ENCODE measurements around the gene ZNF592. TPM values are rescaled to one million over a fixed set of nuclear protein-coding genes. Genes with fewer than 3 reads are reported as not detected.
"Not testable (repeated sequence)": the region's sequence is repeated elsewhere in the genome, so short reads cannot be mapped to it uniquely, and the experiment has no call there.

ZNF592 gene
- total and polyA plus RNA-seq, 2 experiments from 2014 or later: 14.4 to 17.6 TPM

DNA sequence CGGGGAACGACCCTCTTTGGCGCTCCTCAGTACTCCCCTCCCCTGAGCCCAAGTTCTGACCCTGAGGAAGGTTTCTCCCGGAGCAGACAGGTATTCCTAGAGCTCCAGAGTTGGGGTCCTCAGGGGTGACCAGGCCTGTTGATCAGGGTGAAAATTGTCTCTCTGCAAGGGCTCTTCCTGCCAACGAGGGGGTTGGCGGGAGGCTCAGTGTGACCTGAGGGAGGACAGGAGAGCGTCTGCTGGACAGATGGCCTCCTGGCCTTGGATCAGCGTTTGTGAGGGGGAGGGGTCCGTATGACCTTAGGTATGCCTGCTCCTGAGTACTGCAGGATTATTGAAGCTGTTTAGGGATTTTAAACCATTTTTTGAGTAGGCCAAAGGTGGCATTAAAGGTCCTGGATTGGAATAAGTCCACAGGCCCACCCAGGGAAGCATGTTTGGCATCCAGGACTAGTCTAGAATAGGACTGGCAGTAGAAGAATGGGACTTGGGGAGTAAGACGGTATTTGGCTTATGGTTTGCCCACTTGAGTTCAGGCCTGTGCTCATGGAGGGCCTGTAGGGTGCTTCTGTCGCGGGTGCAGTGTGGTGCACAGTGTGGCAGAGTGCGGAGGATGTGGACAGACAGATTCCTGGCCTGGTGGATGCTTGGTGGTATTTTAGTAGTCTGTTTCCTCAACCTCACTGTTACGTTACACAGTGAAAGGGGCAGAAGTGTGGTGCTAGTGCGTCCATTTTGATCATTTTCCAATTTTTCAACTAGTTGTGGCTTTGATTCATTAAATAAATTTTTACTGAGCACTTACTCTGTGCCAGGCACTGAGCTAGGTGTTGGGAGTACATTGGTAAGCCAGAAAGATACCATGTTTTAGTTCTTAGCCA is 959 bp downstream of the ZNF592 start:
- Histone ChIP-seq H3K4me1 (ENCODE audit: insufficient read depth) (peaks cover 47% of the 10 kb centered on the region), H4K20me1 (ENCODE audit: insufficient read depth, poor library complexity, severe bottlenecking) (peaks cover 54% of the 10 kb centered on the region)
- TF ChIP-seq EZH2phosphoT487 (IDR thresholded peaks at IDR 0.05; ENCODE audit: low read depth, severe bottlenecking, unreplicated experiment): no peak
- no peak for TF ChIP-seq EZH2 (IDR thresholded peaks at IDR 0.05; ENCODE audit: borderline replicate concordance)
- TF ChIP-seq, protein P1, sequence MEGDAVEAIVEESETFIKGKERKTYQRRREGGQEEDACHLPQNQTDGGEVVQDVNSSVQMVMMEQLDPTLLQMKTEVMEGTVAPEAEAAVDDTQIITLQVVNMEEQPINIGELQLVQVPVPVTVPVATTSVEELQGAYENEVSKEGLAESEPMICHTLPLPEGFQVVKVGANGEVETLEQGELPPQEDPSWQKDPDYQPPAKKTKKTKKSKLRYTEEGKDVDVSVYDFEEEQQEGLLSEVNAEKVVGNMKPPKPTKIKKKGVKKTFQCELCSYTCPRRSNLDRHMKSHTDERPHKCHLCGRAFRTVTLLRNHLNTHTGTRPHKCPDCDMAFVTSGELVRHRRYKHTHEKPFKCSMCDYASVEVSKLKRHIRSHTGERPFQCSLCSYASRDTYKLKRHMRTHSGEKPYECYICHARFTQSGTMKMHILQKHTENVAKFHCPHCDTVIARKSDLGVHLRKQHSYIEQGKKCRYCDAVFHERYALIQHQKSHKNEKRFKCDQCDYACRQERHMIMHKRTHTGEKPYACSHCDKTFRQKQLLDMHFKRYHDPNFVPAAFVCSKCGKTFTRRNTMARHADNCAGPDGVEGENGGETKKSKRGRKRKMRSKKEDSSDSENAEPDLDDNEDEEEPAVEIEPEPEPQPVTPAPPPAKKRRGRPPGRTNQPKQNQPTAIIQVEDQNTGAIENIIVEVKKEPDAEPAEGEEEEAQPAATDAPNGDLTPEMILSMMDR (IDR thresholded peaks at IDR 0.05; ENCODE audit: poor library complexity): no peak

DNA sequence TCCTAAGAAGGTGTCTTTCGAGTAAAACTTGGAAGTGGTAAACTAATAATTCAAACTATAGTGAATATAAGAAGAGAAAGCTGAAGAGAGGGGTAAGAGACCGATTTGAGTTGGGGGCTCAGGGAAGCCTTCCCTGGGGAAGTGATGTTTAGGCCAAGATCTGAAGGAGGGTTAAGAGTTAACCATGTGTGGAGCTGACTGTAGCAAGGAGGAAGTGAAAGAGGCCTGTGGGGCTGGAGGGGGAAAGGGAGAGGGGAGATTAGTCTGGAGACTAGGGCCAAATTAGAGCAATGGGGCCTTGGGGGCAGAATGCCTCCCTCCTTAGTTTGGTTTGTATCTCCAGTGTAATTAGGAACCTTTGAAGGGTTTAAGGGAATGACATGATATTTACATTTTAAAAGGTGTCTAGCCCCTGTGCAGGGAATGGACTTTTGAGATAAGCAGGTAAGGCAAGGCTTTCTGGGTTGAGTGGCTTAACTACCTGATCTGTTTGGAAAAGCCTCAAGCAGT is 2.2 kb downstream of the ZNF592 start:
- no peak overlapping the region for H2AFZ ChIP-seq
- no peak for DNase-seq (ENCODE audit: low spot score)

More for the DNA sequence above, 959 bp downstream of the ZNF592 start:
- H3K9me3 ChIP-seq (ENCODE audit: low read depth): no peaks in the 10 kb centered on the region
- 11% methylated on average over 15 of the region's 15 CpGs for WGBS (ENCODE audit: low lambda C conversion rate, missing lambda C conversion rate)
- H3K27me3 ChIP-seq: no peaks in the 10 kb centered on the region
- peak; percentile 55 for DNase-seq (ENCODE audit: low spot score)
- no peaks in the 10 kb centered on the region for H3K36me3 ChIP-seq (replicated peaks; ENCODE audit: insufficient read depth, low read depth)
- no peaks in the 10 kb centered on the region for H3K9me2 ChIP-seq (replicated peaks; ENCODE audit: insufficient read depth)
- H2AFZ ChIP-seq: peak overlapping the region; percentile 63
- peak overlapping the region; percentile 94 for H3K4me2 ChIP-seq
- H3K4me3 ChIP-seq: peak overlapping the region; percentile 92
- peak overlapping the region; percentile 99 for H3K27ac ChIP-seq
- peaks cover 82% of the 10 kb centered on the region for H3K79me2 ChIP-seq

DNA sequence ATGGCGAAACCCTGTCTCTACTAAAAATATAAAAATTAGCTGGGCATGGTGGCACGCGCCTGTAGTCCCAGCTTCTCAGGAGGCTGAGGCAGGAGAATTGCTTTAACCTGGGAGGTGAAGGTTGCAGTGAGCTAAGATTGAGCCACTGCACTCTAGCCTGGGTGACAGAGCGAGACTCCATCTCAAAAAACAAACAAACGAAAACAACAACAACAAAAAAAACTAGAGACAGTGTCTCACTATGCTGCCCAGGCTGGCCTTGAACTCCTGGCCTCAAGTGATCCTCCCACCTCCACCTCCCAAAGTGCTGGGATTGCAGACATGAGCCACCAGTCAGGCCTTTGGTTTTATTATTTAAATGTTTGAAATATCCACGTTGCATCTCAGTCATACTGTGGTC is 3.3 kb downstream of the ZNF592 start:
- Histone ChIP-seq H3K4me2 (peak overlapping the region; percentile 94), H3K79me2 (peaks cover 85% of the 10 kb centered on the region), H3K4me1 (ENCODE audit: insufficient read depth) (peaks cover 59% of the 10 kb centered on the region), H4K20me1 (ENCODE audit: insufficient read depth, poor library complexity, severe bottlenecking) (peaks cover 73% of the 10 kb centered on the region)
- H2AFZ ChIP-seq; DNase-seq (ENCODE audit: low spot score); H3K9me3 ChIP-seq (ENCODE audit: low read depth); H3K4me3 ChIP-seq; H3K27me3 ChIP-seq; H3K36me3 ChIP-seq (replicated peaks; ENCODE audit: insufficient read depth, low read depth); H3K27ac ChIP-seq; H3K9me2 ChIP-seq (replicated peaks; ENCODE audit: insufficient read depth): not testable (repeated sequence)
- 89% methylated on average over 6 of the region's 6 CpGs for WGBS (ENCODE audit: low lambda C conversion rate, missing lambda C conversion rate)

More for the DNA sequence above, 2.2 kb downstream of the ZNF592 start:
- peaks cover 62% of the 10 kb centered on the region for H4K20me1 ChIP-seq (ENCODE audit: insufficient read depth, poor library complexity, severe bottlenecking)
- H3K79me2 ChIP-seq: peaks cover 85% of the 10 kb centered on the region
- no peaks in the 10 kb centered on the region for H3K27me3 ChIP-seq
- H3K27ac ChIP-seq: peak overlapping the region; percentile 99
- peak overlapping the region; percentile 94 for H3K4me2 ChIP-seq
- peak overlapping the region; percentile 9 for H3K4me3 ChIP-seq
- H3K9me2 ChIP-seq (replicated peaks; ENCODE audit: insufficient read depth): no peaks in the 10 kb centered on the region
- H3K36me3 ChIP-seq (replicated peaks; ENCODE audit: insufficient read depth, low read depth): no peaks in the 10 kb centered on the region
- TF ChIP-seq, protein P1 (IDR thresholded peaks at IDR 0.05; ENCODE audit: poor library complexity): no peak
- no peak for TF ChIP-seq EZH2 (IDR thresholded peaks at IDR 0.05; ENCODE audit: borderline replicate concordance)
- H3K4me1 ChIP-seq (ENCODE audit: insufficient read depth): peaks cover 53% of the 10 kb centered on the region
- no peaks in the 10 kb centered on the region for H3K9me3 ChIP-seq (ENCODE audit: low read depth)
- WGBS (ENCODE audit: low lambda C conversion rate, missing lambda C conversion rate): 52% methylated on average over 2 of the region's 2 CpGs

DNA sequence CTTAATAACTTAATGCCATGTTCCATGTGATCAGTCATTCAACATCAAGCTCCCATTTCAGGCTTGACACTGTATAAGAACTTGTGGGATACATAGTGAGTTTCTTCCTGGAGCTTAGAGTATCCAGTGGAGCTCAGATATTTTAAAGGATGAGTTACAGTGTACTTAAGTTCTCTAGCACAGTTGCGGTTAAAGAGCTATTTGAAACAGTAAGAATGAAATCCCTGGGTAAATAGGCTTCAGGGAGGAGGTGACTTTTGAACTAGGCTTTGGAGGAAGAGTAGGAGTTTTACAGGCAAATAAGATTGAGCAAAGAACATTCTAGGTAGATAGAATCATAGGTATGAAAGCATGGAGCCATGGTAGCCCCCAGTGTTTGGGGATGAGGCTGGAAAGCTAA is 3.8 kb downstream of the ZNF592 start:
- Histone ChIP-seq H2AFZ (no peak overlapping the region), H3K9me3 (ENCODE audit: low read depth) (no peaks in the 10 kb centered on the region), H3K4me1 (ENCODE audit: insufficient read depth) (peaks cover 54% of the 10 kb centered on the region), H3K79me2 (peaks cover 85% of the 10 kb centered on the region), H3K27me3 (no peaks in the 10 kb centered on the region), H3K4me2 (peak overlapping the region; percentile 13), H4K20me1 (ENCODE audit: insufficient read depth, poor library complexity, severe bottlenecking) (peaks cover 77% of the 10 kb centered on the region), H3K36me3 (replicated peaks; ENCODE audit: insufficient read depth, low read depth) (no peaks in the 10 kb centered on the region), H3K4me3 (no peak overlapping the region), H3K27ac (peak overlapping the region; percentile 53), H3K9me2 (replicated peaks; ENCODE audit: insufficient read depth) (no peaks in the 10 kb centered on the region)
- DNase-seq (ENCODE audit: low spot score): no peak
- whole genome bisulfite sequencing (ENCODE audit: low lambda C conversion rate, missing lambda C conversion rate): 70% methylated on average over 1 of the region's 1 CpG
- TF ChIP-seq, protein P1 (IDR thresholded peaks at IDR 0.05; ENCODE audit: poor library complexity): no peak
- TF ChIP-seq EZH2phosphoT487 (IDR thresholded peaks at IDR 0.05; ENCODE audit: low read depth, severe bottlenecking, unreplicated experiment): no peak
- TF ChIP-seq EZH2 (IDR thresholded peaks at IDR 0.05; ENCODE audit: borderline replicate concordance): no peak

All from hepatocyte (in vitro differentiated cells).